K562 (cell line): ENCODE measurements around the gene PDLIM7. TPM values are rescaled to one million over a fixed set of nuclear protein-coding genes. Genes with fewer than 3 reads are reported as not detected.

Experiments used
- BRD9 ChIP-seq: fragments of 450-650 bp; IDR thresholded peaks from 2 replicates; pipeline ENCODE4 v1.6.1; 2018; ENCODE audit warnings: low read depth; ENCODE audit not compliant: partially characterized antibody
- CTCF ChIP-seq, 3 experiments: IDR thresholded peaks in 2 of 3; conservative IDR thresholded peaks in 1 of 3; 2 replicates each; pipeline ENCODE4 v1.5.1; 2011 to 2012; ENCODE audit warnings: low read length in 3 of 3, mild to moderate bottlenecking in 3 of 3, control low read depth in 2 of 3, improper control_type of control experiment in 1 of 3, inconsistent platforms in 1 of 3, low read depth in 1 of 3, mixed read lengths in 1 of 3, moderate library complexity in 1 of 3; ENCODE audit not compliant: insufficient read depth in 2 of 3
- DMBX1 ChIP-seq: fragments of 250-450 bp; sonication (Bioruptor Pico); IDR thresholded peaks from 2 replicates; pipeline ENCODE4 v1.8.0; 2022; ENCODE audit warnings: inconsistent platforms, mild to moderate bottlenecking, moderate library complexity, borderline replicate concordance
- ELF2 ChIP-seq: fragments of 250-450 bp; sonication (Bioruptor Pico); IDR thresholded peaks from 2 replicates; pipeline ENCODE4 v1.5.0; 2021; ENCODE audit warnings: mild to moderate bottlenecking
- GABPB2 ChIP-seq: fragments of 250-450 bp; sonication (Bioruptor Pico); conservative IDR thresholded peaks from 2 replicates; pipeline ENCODE4 v1.5.1; 2021; ENCODE audit warnings: mild to moderate bottlenecking
- HMG20A ChIP-seq: fragments of 450-650 bp; formaldehyde crosslinking; conservative IDR thresholded peaks from 2 replicates; pipeline ENCODE4 v1.4.0; 2020; ENCODE audit warnings: mild to moderate bottlenecking, mixed read lengths
- KAT2B ChIP-seq: IDR thresholded peaks from one replicate; pipeline ENCODE4 v1.6.1; 2012; ENCODE audit warnings: low read depth, mild to moderate bottlenecking, control low read depth, inconsistent platforms, low read length, moderate library complexity
- KDM1A ChIP-seq, 2 experiments: fragments of 450-650 bp; IDR thresholded peaks; 2 replicates each; pipeline ENCODE4 v1.6.1; 2016; ENCODE audit warnings: mild to moderate bottlenecking in 2 of 2
- NCOA6 ChIP-seq: fragments of 450-650 bp; IDR thresholded peaks from 2 replicates; pipeline ENCODE4 v1.6.1; 2017; ENCODE audit warnings: mild to moderate bottlenecking
- NKRF ChIP-seq: fragments of 450-650 bp; IDR thresholded peaks from 2 replicates; pipeline ENCODE4 v1.6.1; 2016; ENCODE audit warnings: borderline replicate concordance
- POLR2A ChIP-seq: fragments of 450-650 bp; conservative IDR thresholded peaks from 2 replicates; pipeline ENCODE4 v1.6.1; 2016
- SIRT6 ChIP-seq: IDR thresholded peaks from one replicate; pipeline ENCODE4 v1.6.1; 2012; ENCODE audit warnings: low read depth, mild to moderate bottlenecking, control low read depth, inconsistent platforms, low read length, moderate library complexity
- SMC3 ChIP-seq: conservative IDR thresholded peaks from 2 replicates; pipeline ENCODE4 v1.6.1; 2011; ENCODE audit warnings: low read depth, low read length, improper control_type of control experiment; ENCODE audit not compliant: insufficient read depth
- ZBTB12 ChIP-seq: fragments of 250-450 bp; sonication (Bioruptor Pico); IDR thresholded peaks from 2 replicates; pipeline ENCODE4 v1.4.0; 2020
- ZKSCAN3 ChIP-seq: fragments of 250-450 bp; sonication (Bioruptor Pico); IDR thresholded peaks from 2 replicates; pipeline ENCODE4 v1.4.0; 2020
- ZNF140 ChIP-seq: fragments of 250-450 bp; sonication (Bioruptor Pico); IDR thresholded peaks from 2 replicates; pipeline ENCODE4 v1.8.0; 2021; ENCODE audit warnings: moderate library complexity, mild to moderate bottlenecking, inconsistent platforms
- ZNF431 ChIP-seq: sonication (generic); formaldehyde crosslinking; IDR thresholded peaks from 2 replicates; pipeline ENCODE4 v1.8.0; 2022; ENCODE audit warnings: mild to moderate bottlenecking, missing genetic modification reagents
- ZNF707 ChIP-seq: fragments of 250-450 bp; sonication (Bioruptor Pico); conservative IDR thresholded peaks from 2 replicates; pipeline ENCODE4 v1.8.0; 2022; ENCODE audit warnings: inconsistent platforms, mild to moderate bottlenecking, moderate library complexity
- ZSCAN29 ChIP-seq: fragments of 450-650 bp; IDR thresholded peaks from 2 replicates; pipeline ENCODE4 v1.6.1; 2017
- polyA plus RNA-seq, 8 experiments: library from polyadenylated mRNA; depleted of rRNA in 4 of 8; stranded (reverse) in 5 of 8; unstranded in 3 of 8; fragments of >200 nt; fragmentation: Nextera tagmentation in 2 of 8; fragmentation: Illumina TruSeq in 1 of 8; extraction: Ambion mirVana in 2 of 8; extraction: Trizol in 1 of 8; gene quantifications; 2 replicates each; pipeline versions ENCODE4 v1.2.1 to v1.2.3, GENCODE V29; 2011 to 2014; ENCODE audit warnings: inconsistent platforms in 1 of 8, missing spikeins in 1 of 8
- total RNA-seq, 7 experiments: library from RNA; depleted of rRNA in 6 of 7; stranded (reverse); fragments of >200 nt in 6 of 7; fragmentation: Illumina TruSeq in 2 of 7; extraction: Trizol in 2 of 7; gene quantifications; 2 replicates each; pipeline versions ENCODE4 v1.2.1 to v1.2.3, GENCODE V29; 2011 to 2021; ENCODE audit warnings: low replicate concordance in 1 of 7
- TF ChIP-seq, protein P1 (sequence below): fragments of 450-650 bp; formaldehyde crosslinking; IDR thresholded peaks from 2 replicates; pipeline ENCODE4 v1.4.0; 2020; ENCODE audit warnings: mild to moderate bottlenecking, moderate library complexity
- TF ChIP-seq, protein P2 (sequence below): fragments of 450-650 bp; conservative IDR thresholded peaks from 2 replicates; pipeline ENCODE4 v1.6.1; 2016; ENCODE audit warnings: missing genetic modification characterization, low read depth, mild to moderate bottlenecking, control low read depth, missing compliant biosample characterization

Gene PDLIM7
- total and polyA plus RNA-seq, 9 of the 15 experiments (the other 6 are each of a cell fraction or from before 2014, with no cell fraction given) = 2.1 to 124 (median 32.6) TPM

GRCh38 chr5:177497292-177498012 is at the start of gene PDLIM7 (continued):
- no peak for TF ChIP-seq SIRT6
- TF ChIP-seq GABPB2 (CRISPR knock-in tag) = no peak
- no peak for TF ChIP-seq ZNF140 (CRISPR knock-in tag)
- TF ChIP-seq HMG20A (CRISPR knock-in tag) = no peak
- no peak for TF ChIP-seq ZNF707
- TF ChIP-seq, protein P1, sequence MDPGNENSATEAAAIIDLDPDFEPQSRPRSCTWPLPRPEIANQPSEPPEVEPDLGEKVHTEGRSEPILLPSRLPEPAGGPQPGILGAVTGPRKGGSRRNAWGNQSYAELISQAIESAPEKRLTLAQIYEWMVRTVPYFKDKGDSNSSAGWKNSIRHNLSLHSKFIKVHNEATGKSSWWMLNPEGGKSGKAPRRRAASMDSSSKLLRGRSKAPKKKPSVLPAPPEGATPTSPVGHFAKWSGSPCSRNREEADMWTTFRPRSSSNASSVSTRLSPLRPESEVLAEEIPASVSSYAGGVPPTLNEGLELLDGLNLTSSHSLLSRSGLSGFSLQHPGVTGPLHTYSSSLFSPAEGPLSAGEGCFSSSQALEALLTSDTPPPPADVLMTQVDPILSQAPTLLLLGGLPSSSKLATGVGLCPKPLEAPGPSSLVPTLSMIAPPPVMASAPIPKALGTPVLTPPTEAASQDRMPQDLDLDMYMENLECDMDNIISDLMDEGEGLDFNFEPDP (CRISPR knock-in tag) = 0 out of 2 replicates have a peak, but pooled peaks have one; percentile 65
- peak; percentile 97 for TF ChIP-seq POLR2A
- peak; percentile 23; the same call in 1 of the 2 replicates for TF ChIP-seq NKRF
- peak; percentile 64 for TF ChIP-seq DMBX1 (CRISPR knock-in tag)
- TF ChIP-seq ZSCAN29 = no peak
- peak; percentile 31 to 37 (median 35); a peak in 2 of 6 replicates for TF ChIP-seq CTCF (IDR thresholded peaks at IDR 0.05 in 2 of 3, conservative IDR thresholded peaks at IDR 0.05 in 1 of 3; ENCODE audit: insufficient read depth in 2 of 3, low read depth in 1 of 3, low read length in 3 of 3)
- no peak for TF ChIP-seq ZNF431 (CRISPR knock-in tag)
- no peak for TF ChIP-seq SMC3
- TF ChIP-seq, protein P2, sequence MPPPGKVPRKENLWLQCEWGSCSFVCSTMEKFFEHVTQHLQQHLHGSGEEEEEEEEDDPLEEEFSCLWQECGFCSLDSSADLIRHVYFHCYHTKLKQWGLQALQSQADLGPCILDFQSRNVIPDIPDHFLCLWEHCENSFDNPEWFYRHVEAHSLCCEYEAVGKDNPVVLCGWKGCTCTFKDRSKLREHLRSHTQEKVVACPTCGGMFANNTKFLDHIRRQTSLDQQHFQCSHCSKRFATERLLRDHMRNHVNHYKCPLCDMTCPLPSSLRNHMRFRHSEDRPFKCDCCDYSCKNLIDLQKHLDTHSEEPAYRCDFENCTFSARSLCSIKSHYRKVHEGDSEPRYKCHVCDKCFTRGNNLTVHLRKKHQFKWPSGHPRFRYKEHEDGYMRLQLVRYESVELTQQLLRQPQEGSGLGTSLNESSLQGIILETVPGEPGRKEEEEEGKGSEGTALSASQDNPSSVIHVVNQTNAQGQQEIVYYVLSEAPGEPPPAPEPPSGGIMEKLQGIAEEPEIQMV (tag) = peak; percentile 95
- no peak for TF ChIP-seq ZBTB12 (CRISPR knock-in tag)
- no peak for TF ChIP-seq ZKSCAN3 (CRISPR knock-in tag)
- TF ChIP-seq BRD9 = no peak
- TF ChIP-seq KAT2B = no peak
- no peak for TF ChIP-seq NCOA6
- TF ChIP-seq KDM1A (IDR thresholded peaks at IDR 0.05) = peak; percentile 95 to 99
- TF ChIP-seq ELF2 (CRISPR knock-in tag) = no peak
